Retina (tissue), 1 donor: ENCODE results near the gene UBE2G1.
"Not testable (repeated sequence)": the region's sequence is repeated elsewhere in the genome, so short reads cannot be mapped to it uniquely, and the experiment has no call there.

Experiments
- DNase-seq: peaks from one replicate; pipeline ENCODE4 v3.0.0-alpha.2; 2016

The UBE2G1 gene

DNA sequence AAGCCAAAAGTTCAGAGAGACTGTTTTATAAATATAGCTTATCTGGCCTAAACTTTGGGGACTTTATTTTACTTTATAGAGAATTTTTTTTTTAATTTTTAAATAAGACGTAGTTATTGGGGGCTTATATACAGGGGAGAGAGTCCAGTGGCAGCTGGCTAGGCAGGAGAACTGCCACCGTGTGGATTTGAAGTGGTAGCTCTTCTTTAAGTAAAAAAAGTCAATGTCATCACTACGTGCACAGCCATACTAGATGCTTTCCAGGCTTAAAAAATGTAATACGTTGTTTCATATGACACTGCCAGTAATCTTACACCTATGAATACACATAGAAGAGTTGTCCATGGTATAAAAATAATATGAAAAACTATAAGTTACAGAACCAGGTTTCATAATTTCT is 70.8 kb downstream of the UBE2G1 start:
- DNase-seq = no peak

- DNase-seq = no peak
Observed at GRCh38 chr17:4293572-4293971, 72.9 kb downstream of the UBE2G1 start.

- DNase-seq = no peak
Observed at GRCh38 chr17:4287710-4288109, 78.8 kb downstream of the UBE2G1 start.

DNA sequence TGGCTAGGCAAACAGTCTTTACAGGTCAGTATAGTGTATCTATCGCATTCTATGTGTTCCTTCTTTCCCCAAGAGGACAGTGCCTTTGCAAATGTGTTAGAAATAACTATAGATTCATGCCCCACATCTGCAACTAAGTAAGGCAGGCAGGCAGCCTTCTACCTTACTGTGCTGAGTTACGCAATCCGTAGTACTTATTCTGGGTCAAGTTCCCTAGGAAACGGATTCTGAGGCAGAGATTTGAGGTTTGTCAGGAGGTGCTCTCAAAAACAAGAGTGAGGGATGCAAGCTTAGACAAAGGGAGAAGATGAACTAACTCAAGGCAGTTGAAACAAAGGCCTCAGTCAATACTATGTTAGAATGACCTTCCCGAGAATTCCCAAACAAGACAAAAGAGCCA is 90.0 kb downstream of the UBE2G1 start:
- no peak for DNase-seq

DNA sequence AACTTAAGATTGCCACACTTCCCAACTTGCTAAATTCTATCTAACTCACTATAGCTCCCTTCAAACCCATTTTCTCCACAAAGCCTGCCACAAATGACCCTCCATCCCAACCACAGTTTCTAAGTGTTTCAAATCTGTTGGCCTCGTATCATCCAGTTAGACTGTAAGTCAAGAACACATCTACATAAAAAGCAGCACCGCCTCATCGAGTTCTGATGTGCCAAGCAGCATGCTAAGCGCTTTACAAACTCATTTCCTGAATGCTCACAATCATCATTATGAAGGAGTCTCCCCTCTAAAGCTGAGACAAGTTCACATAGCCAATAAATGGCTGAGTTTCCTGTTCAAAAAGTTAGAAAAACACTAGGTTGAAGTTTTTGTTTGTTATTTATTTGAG is 93.5 kb downstream of the UBE2G1 start:
- no peak for DNase-seq

DNA sequence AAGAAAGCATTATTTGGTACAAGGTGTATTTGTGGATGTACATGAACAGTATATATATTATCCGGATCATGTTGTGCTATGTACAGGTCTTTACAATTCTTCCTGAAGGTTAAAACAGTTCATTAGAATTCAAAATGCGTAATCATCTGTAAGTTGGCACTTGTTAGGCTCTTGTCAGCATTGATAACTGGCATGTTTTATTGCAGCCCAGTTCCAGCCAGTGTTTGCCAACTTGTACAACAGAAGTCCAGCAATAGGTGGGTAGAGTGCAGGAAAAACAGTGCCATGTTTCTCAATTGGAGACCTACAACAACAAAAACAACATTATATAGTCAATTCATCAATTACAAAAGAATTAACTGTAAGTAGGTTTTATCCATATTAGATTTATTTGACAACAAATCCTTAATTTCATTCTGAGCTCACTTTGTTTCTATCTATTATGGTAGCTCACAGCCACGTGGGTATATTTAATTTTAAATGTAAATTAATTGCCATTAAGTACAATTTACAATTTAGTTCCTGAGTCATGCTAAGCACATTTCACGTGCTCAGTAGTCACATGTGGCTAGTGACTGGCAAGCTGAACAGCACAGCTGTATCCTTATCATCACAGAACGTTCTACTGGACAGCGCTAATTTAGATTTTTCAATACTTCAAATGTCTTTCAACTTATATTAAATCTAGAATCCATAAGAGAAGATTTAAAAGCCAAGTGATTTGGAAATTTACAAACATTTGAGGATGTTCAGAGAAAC is 94.1 kb downstream of the UBE2G1 start:
- DNase-seq = no peak

DNA sequence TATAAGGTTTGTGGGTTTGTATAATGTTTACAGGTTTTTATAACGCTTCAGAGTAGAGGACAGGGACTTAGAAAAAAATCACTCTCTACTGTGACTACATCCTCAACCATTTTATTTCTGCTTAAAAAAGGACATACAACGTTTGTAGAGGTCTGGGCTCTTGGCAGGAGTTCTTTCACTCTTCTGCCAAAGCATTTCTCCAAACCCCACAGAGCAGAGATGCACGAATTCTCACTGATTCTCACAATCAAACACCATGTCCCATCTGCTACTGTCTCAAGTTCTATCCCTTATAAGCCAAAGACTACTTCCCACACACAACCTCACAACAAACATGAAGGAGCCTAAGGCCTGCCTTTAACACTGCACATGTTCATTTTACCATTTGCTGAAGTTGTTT is 95.7 kb downstream of the UBE2G1 start:
- no peak for DNase-seq

GRCh38 chr17:4269915-4270314 is 96.6 kb downstream of the UBE2G1 start:
- no peak for DNase-seq

DNA sequence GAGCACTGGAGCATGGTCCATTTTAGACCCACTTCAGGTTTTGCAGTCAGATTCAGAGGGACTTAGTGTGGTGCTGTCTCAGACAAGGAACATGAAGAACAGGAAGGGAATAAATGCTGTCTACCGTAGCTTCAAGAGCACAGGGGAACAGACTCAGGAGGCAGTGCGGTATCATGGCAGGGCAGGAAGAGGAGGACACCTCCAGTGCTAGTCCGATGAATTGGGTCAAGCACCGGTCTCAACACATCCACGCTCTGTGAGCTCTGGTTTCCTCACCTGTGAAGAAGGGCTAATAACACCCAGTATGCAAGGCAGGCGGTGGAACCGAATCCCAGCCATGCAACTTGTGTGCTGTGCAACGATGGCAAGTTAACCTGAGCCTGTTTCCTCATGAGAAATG is 99.1 kb downstream of the UBE2G1 start:
- DNase-seq = no peak

- no peak for DNase-seq
Observed at GRCh38 chr17:4266550-4266949, 99.9 kb downstream of the UBE2G1 start.

DNA sequence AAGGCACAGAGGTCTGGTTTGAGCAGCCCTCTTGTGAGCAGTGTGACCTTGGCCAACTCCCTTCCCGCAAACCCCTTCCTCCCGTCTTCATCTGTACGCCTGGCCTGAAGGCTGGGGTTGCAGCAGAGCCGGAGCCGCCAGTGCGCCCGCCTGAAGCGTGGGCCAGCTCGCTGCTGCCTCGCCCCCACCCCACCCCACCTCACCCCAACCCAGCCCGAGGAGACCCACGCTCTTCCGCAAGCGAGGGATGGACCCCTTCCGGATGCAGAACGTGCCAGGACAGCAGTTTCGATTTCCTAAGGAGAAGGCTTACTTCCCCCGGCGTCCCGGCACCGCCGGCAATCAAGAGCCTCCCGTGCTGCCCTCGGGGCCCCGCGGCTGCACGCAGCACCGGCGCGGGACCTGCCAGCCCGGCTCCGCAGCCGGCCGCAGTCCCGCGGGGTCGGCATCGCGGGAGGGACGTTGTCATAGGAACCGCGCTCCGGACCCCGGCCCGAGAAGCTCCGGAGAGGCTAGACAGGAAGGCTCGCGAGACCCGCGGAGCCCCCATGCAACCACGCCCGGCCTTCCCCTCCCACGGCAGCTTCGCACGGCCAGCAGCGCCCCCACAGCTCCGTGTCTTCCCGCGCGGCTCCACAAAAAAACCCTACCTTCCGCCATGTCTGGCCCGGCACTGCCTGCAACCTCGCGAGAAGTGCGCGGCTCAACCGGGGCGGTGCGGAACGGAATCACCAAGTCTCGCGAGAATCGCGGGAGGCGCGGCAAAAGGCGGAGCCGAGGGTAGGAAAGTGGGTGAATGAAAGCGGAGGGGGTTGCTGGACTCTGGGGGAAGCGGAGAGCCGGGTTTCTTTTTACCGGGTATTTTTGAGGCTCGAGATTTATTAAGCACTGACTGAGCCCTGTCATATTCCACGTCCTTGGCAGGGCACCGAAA is 102.9 kb downstream of the UBE2G1 start, which contains the start of gene ANKFY1:
Gene ANKFY1, minus strand, starts transcription at position 698 of the 934 bp plus-strand sequence. Its CDS starts 38 bp downstream, at position 660.
- DNase-seq = peak; percentile 97

- DNase-seq = no peak
Observed at GRCh38 chr17:4262703-4263102, 103.8 kb downstream of the UBE2G1 start.

GRCh38 chr17:4261452-4261851 is 105.0 kb downstream of the UBE2G1 start:
- DNase-seq = no peak

- no peak for DNase-seq
Observed at GRCh38 chr17:4258867-4259266, 107.6 kb downstream of the UBE2G1 start.

GRCh38 chr17:4256952-4257351 is 109.5 kb downstream of the UBE2G1 start:
- no peak for DNase-seq

DNA sequence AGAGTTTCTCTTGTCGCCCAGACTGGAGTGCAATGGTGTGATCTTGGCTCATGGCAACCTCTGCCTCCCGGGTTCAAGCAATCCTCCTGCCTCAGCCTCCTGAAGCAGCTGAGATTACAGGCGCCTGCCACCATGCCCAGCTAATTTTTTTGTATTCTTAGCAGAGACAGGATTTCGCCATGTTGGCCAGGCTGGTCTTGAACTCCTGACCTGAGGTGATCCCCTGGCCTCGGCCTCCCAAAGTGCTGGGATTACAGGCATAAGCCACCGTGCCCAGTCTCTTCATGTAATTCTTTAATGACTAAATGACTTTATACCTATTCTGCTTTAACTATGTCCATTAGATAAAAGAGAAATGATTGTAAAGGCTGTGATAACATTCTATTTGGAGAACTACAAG is 111.2 kb downstream of the UBE2G1 start:
- not testable (repeated sequence) for DNase-seq

GRCh38 chr17:4250887-4251286 is 115.6 kb downstream of the UBE2G1 start:
- DNase-seq = no peak

DNA sequence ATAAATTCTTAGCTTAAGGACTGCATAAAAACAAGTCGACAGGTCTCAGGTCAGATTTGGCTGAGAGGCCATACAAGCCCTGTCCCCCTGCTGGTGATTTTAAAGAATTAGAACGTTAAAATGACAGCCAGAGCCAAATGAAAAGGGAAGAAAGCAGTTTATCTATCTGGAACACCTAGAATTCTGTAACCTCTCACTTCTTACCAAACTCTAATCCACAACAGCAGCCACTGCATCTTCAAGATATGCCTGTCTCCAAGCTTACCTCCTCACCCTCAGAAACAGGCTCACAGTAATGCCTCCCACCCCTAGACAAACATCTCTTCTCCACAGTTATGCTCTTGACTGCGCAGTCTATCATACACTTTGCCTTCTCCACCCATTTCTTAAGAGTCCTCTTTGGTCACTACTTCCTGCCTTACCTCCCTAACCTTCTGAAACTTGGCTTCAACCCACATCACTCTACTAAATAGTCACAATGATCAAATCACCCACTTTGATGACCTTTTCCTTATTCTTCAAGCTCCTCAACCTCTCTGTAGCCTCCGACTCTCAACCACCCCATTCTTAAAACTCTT is 116.9 kb downstream of the UBE2G1 start:
- DNase-seq = no peak

GRCh38 chr17:4248504-4249277 is 117.8 kb downstream of the UBE2G1 start:
- DNase-seq = no peak

DNA sequence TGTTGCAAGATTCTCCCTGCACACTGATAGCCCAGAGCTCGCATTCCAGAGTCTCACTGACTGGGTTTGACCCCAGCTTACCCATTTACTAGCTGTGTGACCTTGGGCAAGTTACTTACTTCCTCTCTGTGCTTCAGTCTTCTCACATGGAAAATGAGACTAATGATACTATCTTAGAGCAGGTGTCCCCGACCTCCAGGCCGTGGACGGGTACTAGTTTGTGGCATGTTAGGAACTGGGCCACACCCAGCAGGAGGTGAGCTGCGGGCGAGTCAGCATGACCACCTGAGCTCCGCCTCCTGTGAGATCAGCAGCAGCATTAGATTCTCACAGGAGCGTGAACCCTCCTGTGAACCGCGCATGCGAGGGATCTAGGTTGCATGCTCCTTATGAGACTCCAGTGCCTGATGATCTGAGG is 118.5 kb downstream of the UBE2G1 start:
- peak; percentile 10 for DNase-seq

DNA sequence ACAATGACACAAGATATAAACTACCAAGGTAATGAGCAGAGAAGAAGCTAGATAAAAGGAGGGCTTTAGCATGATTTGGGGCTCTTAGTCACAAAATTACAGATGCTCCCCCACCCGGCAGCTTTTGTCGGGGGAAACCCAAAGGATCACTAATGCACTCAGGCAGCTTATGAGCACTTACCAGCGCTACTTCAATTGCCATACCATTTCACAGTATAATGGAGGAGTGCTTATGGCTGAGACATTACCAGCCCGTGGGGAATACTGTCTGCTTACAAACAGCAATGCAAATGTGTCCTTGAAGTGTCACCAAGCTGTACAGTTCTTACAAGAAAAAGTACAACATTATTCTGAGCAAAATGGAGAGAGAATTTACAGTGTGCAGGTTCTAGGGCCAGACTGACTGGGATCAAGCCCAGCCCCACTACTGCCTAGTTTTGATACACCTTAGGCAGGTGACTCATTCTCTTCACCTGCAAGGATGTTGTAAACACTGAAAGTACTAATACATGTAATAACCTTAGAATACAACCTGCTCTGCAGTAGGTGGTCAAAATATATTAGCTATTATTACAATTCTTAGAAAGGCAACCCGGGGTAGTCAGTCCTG is 119.0 kb downstream of the UBE2G1 start:
- peak; percentile 37 for DNase-seq

GRCh38 chr17:4246674-4247073 is 119.8 kb downstream of the UBE2G1 start:
- no peak for DNase-seq
